Spleen (tissue), 7 donors: Measurements from ENCODE around the gene EVC.

ENCODE experiments used
- CTCF ChIP-seq, 11 experiments: fragments of 200-600 bp in 7 of 11; fragments of 450-650 bp in 4 of 11; sonication (generic) in 4 of 11; IDR thresholded peaks in 8 of 11; conservative IDR thresholded peaks in 3 of 11; 1 replicate in 7 of 11; 2 replicates in 4 of 11; pipeline versions ENCODE4 v1.4.0 to v1.8.0; 2016 to 2021; ENCODE audit warnings: antibody characterized with exemption in 11 of 11, inconsistent platforms in 4 of 11, mild to moderate bottlenecking in 1 of 11
- POLR2AphosphoS5 ChIP-seq, 3 donors: sonication (generic); formaldehyde crosslinking; IDR thresholded peaks; one replicate each; pipeline ENCODE4 v1.5.1; 2017; ENCODE audit warnings: antibody characterized with exemption in 3 of 3
- donor health status: DM: no; HTN: no; CAD: no; lungs with moderate emphysema.
- donor health status: DM: no; HTN: no; CAD: no.
- donor health status: DM: no; HTN: no; CAD: no.

- TF ChIP-seq CTCF (IDR thresholded peaks at IDR 0.05 in 8 of 11, conservative IDR thresholded peaks at IDR 0.05 in 3 of 11) (no peak), POLR2AphosphoS5 (IDR thresholded peaks at IDR 0.05) (no peak)
These were observed 105.1 kb downstream of the EVC start for GRCh38 chr4:5816101-5816500.
